Chondrocyte (in vitro differentiated cells): Measurements from ENCODE around the gene PAH. TPM values are rescaled to one million over a fixed set of nuclear protein-coding genes. Genes with fewer than 3 reads are reported as not detected.

Source experiments
- DNase-seq: peaks from one replicate; pipeline ENCODE4 v3.0.0; 2021; ENCODE audit warnings: mixed read lengths, low spot score
- H3K27ac Mint-ChIP-seq: one replicate; pipeline ENCODE4 v1.8.0; 2021; ENCODE audit warnings: mild to moderate bottlenecking, moderate library complexity, mixed read lengths; ENCODE audit not compliant: unreplicated experiment
- H3K27me3 Mint-ChIP-seq: 2 replicates; pipeline ENCODE4 v1.8.0; 2021; ENCODE audit warnings: low read depth, mixed read lengths
- H3K36me3 Mint-ChIP-seq: 2 replicates; pipeline ENCODE4 v1.8.0; 2021; ENCODE audit warnings: low read depth, mixed read lengths
- H3K4me1 Mint-ChIP-seq: 2 replicates; pipeline ENCODE4 v1.8.0; 2021; ENCODE audit warnings: low read depth, mild to moderate bottlenecking, mixed read lengths
- H3K4me3 Mint-ChIP-seq: one replicate; pipeline ENCODE4 v1.8.0; 2021; ENCODE audit warnings: mild to moderate bottlenecking, moderate library complexity, mixed read lengths; ENCODE audit not compliant: unreplicated experiment
- H3K9me3 Mint-ChIP-seq: 2 replicates; pipeline ENCODE4 v1.8.0; 2021; ENCODE audit warnings: low read depth, mixed read lengths
- total RNA-seq: library from RNA; stranded (reverse); gene quantifications from 3 replicates; pipeline ENCODE4 v1.2.1, GENCODE V29; 2021
- TF ChIP-seq, protein P1 (sequence below): fragments of 200-600 bp; sonication (generic); IDR thresholded peaks from 2 replicates; pipeline ENCODE4 v1.5.0; 2021; ENCODE audit warnings: antibody characterized with exemption, mild to moderate bottlenecking, moderate library complexity

Gene PAH
- total RNA-seq, 1 donor from 2014 or later: not detected

DNA sequence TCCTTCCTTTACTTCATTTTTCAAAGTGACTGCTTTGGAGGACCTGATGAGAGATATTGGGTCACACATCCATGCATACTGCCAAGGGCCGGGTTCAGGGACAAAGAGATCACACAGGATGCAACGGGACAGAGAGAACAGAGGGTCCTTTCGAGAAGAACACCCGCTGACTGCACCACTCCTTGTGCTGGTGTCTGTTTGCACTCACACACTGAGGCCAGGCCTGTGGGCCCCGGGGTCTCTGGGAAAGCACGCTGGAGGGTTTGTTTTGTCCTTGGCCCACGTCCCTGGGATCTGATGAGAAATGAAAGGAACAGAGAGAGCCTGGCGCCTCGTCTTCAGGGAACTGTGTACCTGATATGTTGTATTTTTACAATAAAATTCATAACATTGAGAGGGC lies 42.2 kb downstream of the PAH start:
- no peak for DNase-seq
- H3K27me3 Mint-ChIP-seq: no peaks in the 10 kb centered on the region
- TF ChIP-seq, protein P1, sequence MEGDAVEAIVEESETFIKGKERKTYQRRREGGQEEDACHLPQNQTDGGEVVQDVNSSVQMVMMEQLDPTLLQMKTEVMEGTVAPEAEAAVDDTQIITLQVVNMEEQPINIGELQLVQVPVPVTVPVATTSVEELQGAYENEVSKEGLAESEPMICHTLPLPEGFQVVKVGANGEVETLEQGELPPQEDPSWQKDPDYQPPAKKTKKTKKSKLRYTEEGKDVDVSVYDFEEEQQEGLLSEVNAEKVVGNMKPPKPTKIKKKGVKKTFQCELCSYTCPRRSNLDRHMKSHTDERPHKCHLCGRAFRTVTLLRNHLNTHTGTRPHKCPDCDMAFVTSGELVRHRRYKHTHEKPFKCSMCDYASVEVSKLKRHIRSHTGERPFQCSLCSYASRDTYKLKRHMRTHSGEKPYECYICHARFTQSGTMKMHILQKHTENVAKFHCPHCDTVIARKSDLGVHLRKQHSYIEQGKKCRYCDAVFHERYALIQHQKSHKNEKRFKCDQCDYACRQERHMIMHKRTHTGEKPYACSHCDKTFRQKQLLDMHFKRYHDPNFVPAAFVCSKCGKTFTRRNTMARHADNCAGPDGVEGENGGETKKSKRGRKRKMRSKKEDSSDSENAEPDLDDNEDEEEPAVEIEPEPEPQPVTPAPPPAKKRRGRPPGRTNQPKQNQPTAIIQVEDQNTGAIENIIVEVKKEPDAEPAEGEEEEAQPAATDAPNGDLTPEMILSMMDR: no peak
- H3K4me1 Mint-ChIP-seq: peaks cover 13% of the 10 kb centered on the region
- H3K4me3 Mint-ChIP-seq: no peak overlapping the region
- H3K36me3 Mint-ChIP-seq: no peaks in the 10 kb centered on the region
- no peak overlapping the region for H3K27ac Mint-ChIP-seq
- H3K9me3 Mint-ChIP-seq: peaks cover 2% of the 10 kb centered on the region

DNA sequence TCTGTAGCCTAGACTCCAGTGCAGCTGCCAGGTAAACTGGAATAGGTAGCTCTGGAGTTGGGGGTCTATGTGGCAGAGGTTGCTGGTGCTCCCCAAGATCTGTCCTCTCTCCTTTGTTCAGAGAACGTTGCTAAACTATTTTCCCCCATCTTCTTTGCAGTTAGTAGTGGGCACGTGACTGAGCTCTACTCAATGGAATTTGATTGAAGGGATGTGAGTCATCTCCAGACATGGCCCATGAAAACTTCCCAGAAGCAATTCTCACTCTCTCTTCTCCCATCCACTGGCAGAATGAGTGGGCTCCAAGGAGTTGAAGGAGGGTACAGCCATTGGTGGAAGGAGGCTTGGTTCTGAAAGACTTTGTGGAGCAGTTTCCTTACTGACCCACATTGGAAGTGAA lies 44.0 kb downstream of the PAH start:
- H3K27ac Mint-ChIP-seq: no peak overlapping the region
- H3K36me3 Mint-ChIP-seq: no peaks in the 10 kb centered on the region
- TF ChIP-seq, protein P1: no peak
- H3K27me3 Mint-ChIP-seq: no peaks in the 10 kb centered on the region
- peaks cover 13% of the 10 kb centered on the region for H3K4me1 Mint-ChIP-seq
- H3K9me3 Mint-ChIP-seq: peaks cover 2% of the 10 kb centered on the region
- DNase-seq: no peak
- H3K4me3 Mint-ChIP-seq: no peak overlapping the region

DNA sequence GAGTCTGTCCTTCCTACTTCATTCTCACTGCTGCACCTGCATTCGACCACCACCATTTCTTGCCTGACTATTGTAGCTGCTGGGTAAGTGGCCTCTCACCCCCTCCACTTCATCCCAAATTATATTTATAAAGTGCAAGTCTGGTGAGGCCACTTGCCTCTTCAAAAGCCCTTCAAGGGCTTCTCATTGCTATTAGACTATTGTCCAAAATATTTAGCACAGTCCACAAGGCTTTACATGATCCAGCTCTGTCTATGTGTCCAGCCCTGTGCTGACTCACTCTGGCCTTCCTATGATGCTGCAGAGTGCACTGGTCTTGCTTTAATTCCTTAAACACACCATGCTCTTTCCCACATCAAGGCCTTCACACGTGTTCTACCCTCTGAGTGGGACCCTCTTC lies 46.0 kb downstream of the PAH start:
- TF ChIP-seq, protein P1: no peak
- Mint-ChIP-seq H3K4me3 (no peak overlapping the region), H3K9me3 (peaks cover 2% of the 10 kb centered on the region), H3K27ac (no peak overlapping the region), H3K36me3 (no peaks in the 10 kb centered on the region), H3K27me3 (no peaks in the 10 kb centered on the region), H3K4me1 (peaks cover 13% of the 10 kb centered on the region)
- no peak for DNase-seq

- peaks cover 8% of the 10 kb centered on the region for H3K4me1 Mint-ChIP-seq
- no peaks in the 10 kb centered on the region for H3K36me3 Mint-ChIP-seq
- H3K27me3 Mint-ChIP-seq: peaks cover under 1% of the 10 kb centered on the region
- TF ChIP-seq, protein P1: no peak
- no peak overlapping the region for H3K4me3 Mint-ChIP-seq
- H3K9me3 Mint-ChIP-seq: peaks cover 2% of the 10 kb centered on the region
- H3K27ac Mint-ChIP-seq: no peak overlapping the region
- no peak for DNase-seq
Observed at GRCh38 chr12:102869571-102869970, 47.5 kb downstream of the PAH start.

- Mint-ChIP-seq H3K36me3 (no peaks in the 10 kb centered on the region), H3K27ac (no peak overlapping the region), H3K4me3 (no peak overlapping the region), H3K4me1 (no peaks in the 10 kb centered on the region), H3K27me3 (peaks cover 3% of the 10 kb centered on the region), H3K9me3 (no peaks in the 10 kb centered on the region)
- DNase-seq: no peak
- TF ChIP-seq, protein P1: no peak
Observed at GRCh38 chr12:102865821-102866615, 51.0 kb downstream of the PAH start.
